IPS DF 6.9 (cell line): ENCODE measurements around the gene PSME3IP1.
"Not testable (repeated sequence)": the region's sequence is repeated elsewhere in the genome, so short reads cannot be mapped to it uniquely, and the experiment has no call there.

Experiments
- DNase-seq: peaks from one replicate; pipeline ENCODE4 v3.0.0-alpha.2; 2013; ENCODE audit warnings: low read depth, low spot score
- H3K27ac ChIP-seq: one replicate; pipeline ENCODE4 v1.5.1; 2013; ENCODE audit warnings: low read length, control low read depth
- H3K27me3 ChIP-seq: 2 replicates; pipeline ENCODE4 v1.6.1; 2013; ENCODE audit warnings: mild to moderate bottlenecking, low read length; ENCODE audit not compliant: control insufficient read depth, insufficient read depth
- H3K36me3 ChIP-seq: 2 replicates; pipeline ENCODE4 v1.6.1; 2013; ENCODE audit warnings: low read length; ENCODE audit not compliant: control insufficient read depth, insufficient read depth
- H3K4me1 ChIP-seq: 2 replicates; pipeline ENCODE4 v1.6.1; 2013; ENCODE audit warnings: low read length; ENCODE audit not compliant: control insufficient read depth, insufficient read depth
- H3K4me3 ChIP-seq: 2 replicates; pipeline ENCODE4 v1.5.1; 2013; ENCODE audit warnings: mild to moderate bottlenecking, low read length
- H3K9me3 ChIP-seq: 2 replicates; pipeline ENCODE4 v1.6.1; 2013; ENCODE audit warnings: low read length, inconsistent platforms; ENCODE audit not compliant: control insufficient read depth, insufficient read depth
- WGBS: extraction: QIAGEN DNeasy Blood & Tissue Kit; methylation state at CpG from one replicate; pipeline ENCODE4 v1.1.7; 2013; ENCODE audit warnings: mixed read lengths, missing lambda C conversion rate; ENCODE audit not compliant: insufficient read length, insufficient coverage; 5-methylcytosine and 5-hydroxymethylcytosine counted together

Gene PSME3IP1

DNA sequence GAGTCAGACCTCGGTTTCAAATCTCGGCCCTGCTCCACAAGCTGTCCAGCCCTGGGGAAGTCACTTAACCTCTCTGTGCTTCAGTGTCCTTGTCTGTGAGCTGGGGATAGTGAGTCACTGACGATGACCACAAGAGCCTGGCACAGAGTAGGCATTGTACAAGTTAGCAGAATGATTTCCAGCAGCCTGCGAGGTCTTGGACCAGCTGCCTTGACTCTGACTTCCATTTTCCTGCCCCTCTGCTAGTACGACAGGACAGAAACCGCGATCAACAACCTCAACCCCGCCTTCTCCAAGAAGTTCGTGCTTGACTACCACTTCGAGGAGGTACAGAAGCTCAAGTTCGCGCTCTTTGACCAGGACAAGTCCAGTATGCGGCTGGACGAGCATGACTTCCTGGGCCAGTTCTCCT lies 72.8 kb downstream of the PSME3IP1 start:
- Histone ChIP-seq H3K4me3 (no peak overlapping the region), H3K27me3 (no peaks in the 10 kb centered on the region), H3K27ac (no peak overlapping the region), H3K9me3 (no peaks in the 10 kb centered on the region), H3K36me3 (no peaks in the 10 kb centered on the region; the same call in 1 of the 2 replicates), H3K4me1 (peaks cover 2% of the 10 kb centered on the region)
- DNase-seq, result no peak
- no CpG with 5 or more reads among the region's 14 CpGs for WGBS

DNA sequence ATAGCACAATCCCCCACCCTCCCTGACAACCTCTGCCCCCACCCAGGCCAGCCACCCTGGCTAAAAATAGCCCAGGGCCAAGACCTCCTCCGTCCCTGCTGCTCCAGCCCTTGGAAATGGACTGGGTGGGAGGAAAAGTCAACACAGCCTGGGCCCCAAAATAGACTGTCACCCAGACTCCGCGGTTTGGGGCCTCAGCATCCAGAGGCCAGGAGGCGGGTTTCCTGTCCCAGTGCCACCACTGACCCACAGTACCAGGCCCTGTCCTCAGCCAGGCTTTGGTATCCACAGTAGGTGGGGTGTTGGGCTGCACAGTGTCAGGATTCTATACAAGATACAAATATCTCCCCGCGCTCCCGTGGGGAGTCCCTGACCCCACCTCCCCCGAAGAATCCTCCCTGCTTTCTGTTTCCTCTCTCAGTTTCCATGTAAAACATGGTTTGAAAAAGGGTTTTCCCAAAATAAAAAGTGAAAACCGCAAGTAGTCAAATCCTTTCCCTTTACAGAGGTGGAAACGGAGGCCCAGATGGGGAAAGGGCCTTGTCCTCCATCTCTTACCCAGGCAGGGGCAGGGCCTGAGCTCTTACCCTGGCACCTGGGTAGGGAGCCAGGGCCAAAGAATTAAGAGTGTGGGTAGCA lies 73.3 kb downstream of the PSME3IP1 start:
- H3K27ac ChIP-seq, result no peak overlapping the region
- H3K27me3 ChIP-seq, result no peaks in the 10 kb centered on the region
- no peak overlapping the region for H3K4me3 ChIP-seq
- no CpG with 5 or more reads among the region's 10 CpGs for WGBS
- H3K36me3 ChIP-seq, result no peaks in the 10 kb centered on the region; the same call in 1 of the 2 replicates
- H3K9me3 ChIP-seq, result no peaks in the 10 kb centered on the region
- peaks cover 2% of the 10 kb centered on the region for H3K4me1 ChIP-seq
- no peak for DNase-seq

DNA sequence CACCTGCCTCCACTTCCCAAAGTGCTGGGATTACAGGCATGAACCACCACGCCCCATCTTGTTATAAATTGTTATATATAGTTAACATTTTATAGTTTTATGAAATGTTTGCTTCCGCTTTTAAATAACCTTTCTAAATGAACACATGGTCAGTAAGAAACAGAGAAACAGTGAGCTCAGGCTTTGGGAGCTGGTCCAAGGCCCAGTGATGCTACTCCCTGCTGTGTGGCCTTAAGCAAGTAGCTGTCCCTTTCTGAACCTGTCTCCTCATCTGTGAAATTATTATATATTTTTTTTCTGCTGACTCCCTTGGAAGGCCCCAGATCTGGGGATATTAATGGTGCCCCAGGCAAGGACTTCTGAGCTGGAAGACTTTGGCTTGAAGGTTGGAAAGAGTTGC lies 74.4 kb downstream of the PSME3IP1 start:
- H3K36me3 ChIP-seq, result no peaks in the 10 kb centered on the region; the same call in 1 of the 2 replicates
- H3K4me1 ChIP-seq, result peaks cover 2% of the 10 kb centered on the region
- no CpG with 5 or more reads among the region's 2 CpGs for WGBS
- H3K27me3 ChIP-seq, result no peaks in the 10 kb centered on the region
- DNase-seq, result no peak
- H3K9me3 ChIP-seq, result no peaks in the 10 kb centered on the region
- H3K4me3 ChIP-seq, result no peak overlapping the region
- no peak overlapping the region for H3K27ac ChIP-seq

DNA sequence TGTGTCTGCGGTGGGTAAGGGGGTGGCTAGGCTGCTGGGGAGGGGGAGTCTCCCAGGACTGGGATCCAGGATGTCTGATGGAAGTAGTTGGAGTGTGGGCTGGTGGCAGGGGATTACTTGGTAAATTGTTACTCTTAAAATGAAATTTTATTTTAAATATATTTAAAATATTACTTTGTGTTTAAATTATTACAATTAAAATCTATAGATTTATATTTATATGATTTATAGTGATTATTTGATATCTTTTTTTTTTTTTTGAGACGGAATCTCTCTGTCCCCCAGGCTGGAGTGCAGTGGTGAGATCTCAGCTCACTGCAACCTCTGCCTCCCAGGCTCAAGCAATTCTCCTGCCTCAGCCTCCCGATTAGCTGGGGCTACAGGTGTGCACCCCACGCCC lies 74.9 kb downstream of the PSME3IP1 start:
- Histone ChIP-seq H3K36me3 (no peaks in the 10 kb centered on the region; the same call in 1 of the 2 replicates), H3K9me3 (no peaks in the 10 kb centered on the region), H3K27me3 (no peaks in the 10 kb centered on the region), H3K27ac (no peak overlapping the region), H3K4me1 (peaks cover 4% of the 10 kb centered on the region), H3K4me3 (no peak overlapping the region)
- no CpG with 5 or more reads among the region's 4 CpGs for WGBS
- no peak for DNase-seq

DNA sequence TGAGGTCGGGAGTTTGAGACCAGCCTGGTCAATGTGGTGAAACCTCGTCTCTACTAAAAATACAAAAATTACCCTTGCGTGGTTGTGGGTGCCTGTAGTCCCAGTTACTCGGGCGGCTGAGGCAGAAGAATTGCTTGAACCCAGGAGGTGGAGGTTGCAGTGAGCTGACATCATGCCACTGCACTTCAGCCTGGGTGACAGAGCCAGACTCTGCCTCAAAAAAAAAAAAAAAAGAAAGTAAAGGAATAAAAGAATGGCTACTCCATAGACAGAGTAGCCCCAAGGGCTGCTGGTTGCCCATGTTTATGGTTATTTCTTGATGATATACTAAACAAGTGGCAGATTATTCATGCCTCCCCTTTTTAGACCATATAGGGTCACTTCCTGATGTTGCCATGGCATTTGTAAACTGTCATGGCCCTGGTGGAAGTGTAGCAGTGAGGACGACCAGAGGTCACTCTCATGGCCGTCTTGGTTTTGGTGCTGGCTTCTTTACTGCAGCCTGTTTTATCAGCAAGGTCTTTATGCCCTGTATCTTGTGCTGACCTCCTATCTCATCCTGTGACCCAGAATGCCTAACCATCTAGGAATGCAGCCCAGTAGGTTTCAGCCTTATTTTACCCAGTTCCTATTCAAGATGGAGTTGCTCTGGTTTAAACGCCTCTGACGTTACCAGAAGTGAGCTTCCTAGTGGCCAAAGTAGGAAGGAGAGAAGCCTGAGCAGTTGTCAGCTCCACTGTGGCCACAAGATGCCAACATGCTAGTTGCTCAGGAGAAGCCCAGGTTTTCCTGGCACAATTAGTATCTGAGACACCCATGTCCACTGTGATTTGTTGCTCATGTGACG lies 76.4 kb downstream of the PSME3IP1 start:
- H3K4me1 ChIP-seq, H3K27me3 ChIP-seq, H3K36me3 ChIP-seq, H3K9me3 ChIP-seq, H3K27ac ChIP-seq, DNase-seq, H3K4me3 ChIP-seq: not testable (repeated sequence)
- no CpG with 5 or more reads among the region's 10 CpGs for WGBS

DNA sequence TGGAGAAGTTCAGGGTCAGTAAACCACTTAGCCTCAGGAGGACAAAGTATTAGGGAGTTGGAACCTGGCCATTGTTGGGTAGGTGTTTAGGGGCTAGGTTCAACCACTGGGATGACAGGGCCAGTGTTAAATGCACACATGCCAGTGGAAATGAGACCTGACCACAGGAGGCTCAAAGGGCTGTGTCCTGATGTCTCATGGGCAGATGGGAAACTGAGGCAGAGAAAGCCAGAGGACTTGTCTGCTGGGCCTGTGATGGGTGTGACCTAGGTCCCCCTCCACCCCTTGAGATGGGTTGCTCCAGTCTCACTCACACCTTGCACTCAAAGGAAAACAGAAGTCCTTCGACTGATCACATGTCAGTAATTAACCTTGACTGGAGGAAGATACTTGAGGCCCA lies 77.4 kb downstream of the PSME3IP1 start:
- Histone ChIP-seq H3K4me1 (peaks cover 2% of the 10 kb centered on the region; the same call in 1 of the 2 replicates), H3K27me3 (no peaks in the 10 kb centered on the region), H3K36me3 (no peaks in the 10 kb centered on the region; the same call in 1 of the 2 replicates), H3K27ac (no peak overlapping the region), H3K4me3 (no peak overlapping the region), H3K9me3 (no peaks in the 10 kb centered on the region)
- no CpG with 5 or more reads among the region's 1 CpG for WGBS
- DNase-seq, result no peak

DNA sequence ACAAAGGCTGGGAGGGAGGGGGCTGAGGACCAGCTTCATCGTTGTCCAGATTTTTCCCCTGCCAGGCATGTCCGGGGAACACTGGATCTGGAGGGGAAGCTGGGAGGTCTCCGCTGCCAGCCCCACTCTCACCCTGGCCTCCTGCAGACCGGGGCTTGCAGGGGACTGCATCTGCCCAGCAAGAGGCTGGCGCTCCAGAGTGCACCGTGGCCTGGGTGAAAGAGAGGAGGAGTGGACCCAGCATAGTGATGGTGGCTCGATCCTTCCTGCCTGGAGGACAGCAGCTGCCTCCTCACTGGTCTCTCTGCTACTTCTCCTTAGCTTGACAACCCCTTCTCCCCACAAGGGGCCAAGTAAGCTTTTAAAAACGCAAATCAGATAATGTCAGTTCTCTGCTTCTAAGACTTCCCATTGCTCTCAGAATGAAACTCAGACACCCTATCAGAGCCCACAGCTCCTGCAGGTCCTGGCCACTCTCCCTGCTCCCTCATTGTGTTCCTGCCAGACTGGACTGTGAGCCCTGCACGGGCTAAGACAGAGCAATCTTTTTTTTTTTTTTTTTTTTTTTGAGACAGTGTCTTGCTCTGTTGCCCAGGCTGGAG lies 78.4 kb downstream of the PSME3IP1 start:
- peaks cover 2% of the 10 kb centered on the region; the same call in 1 of the 2 replicates for H3K4me1 ChIP-seq
- no peak overlapping the region for H3K27ac ChIP-seq
- H3K36me3 ChIP-seq, result no peaks in the 10 kb centered on the region; the same call in 1 of the 2 replicates
- H3K4me3 ChIP-seq, result no peak overlapping the region
- H3K27me3 ChIP-seq, result no peaks in the 10 kb centered on the region
- no peak for DNase-seq
- H3K9me3 ChIP-seq, result no peaks in the 10 kb centered on the region
- WGBS, result no CpG with 5 or more reads among the region's 9 CpGs

DNA sequence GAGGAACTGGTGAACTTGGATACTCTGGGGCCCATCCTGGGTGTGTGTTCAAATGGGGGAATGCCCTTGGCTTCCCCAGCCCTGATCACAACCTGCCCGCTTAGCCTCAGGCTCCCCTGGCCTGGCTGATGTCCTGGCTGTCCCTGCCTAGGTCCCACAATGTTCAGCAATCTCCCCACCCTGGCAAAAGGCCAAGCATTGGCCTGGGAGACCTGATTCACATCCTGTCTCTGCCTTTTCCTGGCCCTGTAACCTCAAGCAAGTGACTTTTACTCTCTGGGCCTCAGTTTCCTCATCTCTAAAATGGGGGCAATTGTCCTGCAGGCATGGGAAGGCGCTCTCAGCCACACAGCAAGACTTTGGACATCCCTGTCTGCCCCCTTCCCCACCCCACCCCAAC lies 79.1 kb downstream of the PSME3IP1 start:
- Histone ChIP-seq H3K9me3 (no peaks in the 10 kb centered on the region), H3K36me3 (no peaks in the 10 kb centered on the region; the same call in 1 of the 2 replicates), H3K4me1 (peaks cover 2% of the 10 kb centered on the region; the same call in 1 of the 2 replicates), H3K4me3 (no peak overlapping the region), H3K27ac (no peak overlapping the region), H3K27me3 (no peaks in the 10 kb centered on the region)
- WGBS, result no CpG with 5 or more reads among the region's 2 CpGs
- no peak for DNase-seq

DNA sequence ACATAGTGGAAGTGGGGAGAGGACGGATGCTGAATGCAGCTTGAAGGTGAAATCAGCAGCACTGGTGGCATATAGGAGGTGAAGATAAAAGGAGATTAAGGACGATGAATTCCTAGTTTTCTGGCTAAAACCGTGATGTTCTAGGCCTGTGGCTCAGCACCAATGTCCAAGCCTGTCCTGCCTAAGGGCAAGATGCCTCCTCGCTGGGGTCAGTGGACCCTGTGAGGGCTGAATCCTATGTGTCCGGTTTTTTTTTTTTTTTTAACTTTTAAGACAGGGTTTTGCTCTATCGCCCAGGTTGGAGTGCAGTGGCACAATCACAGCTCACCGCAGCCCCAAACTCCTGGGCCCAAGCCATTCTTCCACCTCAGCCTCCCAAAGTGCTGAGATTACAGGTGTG lies 80.7 kb downstream of the PSME3IP1 start:
- no peak for DNase-seq
- Histone ChIP-seq H3K36me3 (no peaks in the 10 kb centered on the region; the same call in 1 of the 2 replicates), H3K27ac (no peak overlapping the region), H3K9me3 (no peaks in the 10 kb centered on the region), H3K4me1 (peaks cover 2% of the 10 kb centered on the region; the same call in 1 of the 2 replicates), H3K4me3 (no peak overlapping the region), H3K27me3 (no peaks in the 10 kb centered on the region)
- WGBS, result no CpG with 5 or more reads among the region's 7 CpGs

DNA sequence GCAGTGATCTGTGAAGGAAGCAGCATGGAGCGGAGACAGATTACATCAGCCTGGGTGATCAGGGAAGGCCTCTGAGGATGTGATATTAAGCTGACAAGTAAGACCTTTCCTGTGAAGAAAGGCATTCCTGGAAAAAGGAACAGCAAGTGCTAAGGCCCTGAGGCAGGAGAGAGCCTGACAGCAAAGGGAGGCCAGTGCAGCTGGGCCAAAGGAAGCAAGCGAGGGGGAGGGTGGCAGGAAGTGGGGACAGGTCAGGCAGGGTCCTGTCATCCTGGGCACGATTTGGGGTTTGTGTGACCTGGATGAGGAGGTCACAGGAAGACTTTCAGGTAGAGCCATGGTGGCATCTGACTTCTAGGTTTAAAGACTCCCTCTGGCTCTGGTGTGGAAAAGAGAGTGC lies 81.1 kb downstream of the PSME3IP1 start:
- WGBS, result no CpG with 5 or more reads among the region's 3 CpGs
- Histone ChIP-seq H3K27me3 (no peaks in the 10 kb centered on the region), H3K36me3 (no peaks in the 10 kb centered on the region; the same call in 1 of the 2 replicates), H3K9me3 (no peaks in the 10 kb centered on the region), H3K27ac (no peak overlapping the region), H3K4me3 (no peak overlapping the region), H3K4me1 (peaks cover 2% of the 10 kb centered on the region; the same call in 1 of the 2 replicates)
- no peak for DNase-seq
